HG02970 (cell line): Measurements from ENCODE around the gene SNF8.

Experiments
- ATAC-seq: cut with Tn5 transposase; IDR thresholded peaks from one replicate; pipeline ENCODE4 v1.9.1; 2021; ENCODE audit warnings: mild to moderate bottlenecking, moderate library complexity, moderate number of reproducible peaks; ENCODE audit not compliant: unreplicated experiment, low FRiP score

SNF8 gene

GRCh38 chr17:48930435-48930873 is 14.2 kb downstream of the SNF8 start:
- no peak for ATAC-seq

- no peak for ATAC-seq
Measured at GRCh38 chr17:48929812-48930165, 14.9 kb downstream of the SNF8 start.

GRCh38 chr17:48928876-48929811 is 15.5 kb downstream of the SNF8 start:
- no peak for ATAC-seq

DNA sequence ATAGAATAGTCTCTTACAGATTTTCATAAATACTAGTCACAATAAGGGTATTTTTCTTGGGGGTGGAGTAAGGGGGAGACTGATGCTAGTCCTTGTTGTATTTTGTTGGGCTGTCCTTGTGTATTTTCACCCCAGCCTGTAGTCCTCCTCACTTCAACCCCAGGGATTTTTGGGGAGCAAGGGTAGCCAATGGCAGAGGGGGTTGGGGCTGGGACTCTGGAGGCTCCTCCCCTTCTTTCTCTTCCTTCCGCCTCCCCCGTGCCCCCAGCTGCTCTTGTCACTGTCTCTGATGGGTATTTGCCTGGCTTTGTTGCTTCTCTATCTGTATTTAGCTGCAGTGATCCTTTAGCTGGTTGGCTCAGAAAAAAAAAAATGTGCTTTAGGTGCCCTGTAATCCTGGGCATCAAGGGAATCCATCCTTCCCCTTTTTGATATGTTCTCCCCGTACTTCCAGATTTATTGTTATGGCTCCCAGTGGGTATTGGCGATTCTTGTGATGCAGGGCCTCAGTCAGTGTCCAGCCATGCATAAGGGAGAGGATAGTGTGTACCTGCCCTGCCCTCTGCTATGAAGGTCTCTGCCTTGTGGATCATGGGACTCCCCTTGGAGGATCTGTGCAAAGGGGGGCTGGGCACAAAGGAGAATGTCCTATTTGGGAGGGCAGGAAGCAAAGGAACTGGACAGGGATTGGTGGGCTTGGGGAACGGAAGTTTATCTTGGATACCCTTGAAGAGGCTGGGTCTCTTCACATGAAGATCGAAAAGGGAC is 16.5 kb downstream of the SNF8 start:
- ATAC-seq, result no peak

DNA sequence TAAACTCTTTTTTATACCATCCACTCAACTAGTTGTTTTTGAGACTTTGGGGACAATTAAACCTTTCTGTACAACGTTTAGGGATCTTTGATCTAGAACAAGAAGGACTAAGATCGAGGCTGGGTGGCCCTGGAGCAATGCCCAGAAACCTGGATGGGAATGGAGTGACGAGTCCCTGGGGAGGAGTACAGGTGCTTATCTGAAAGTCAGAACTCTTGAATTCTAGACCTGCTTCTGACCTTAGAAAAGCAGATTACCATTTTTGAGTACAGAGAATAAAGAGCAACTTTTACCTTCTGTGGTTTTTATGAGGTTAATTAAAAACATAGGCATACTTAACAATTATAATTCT is 18.7 kb downstream of the SNF8 start:
- no peak for ATAC-seq

- ATAC-seq, result no peak
Measured at GRCh38 chr17:48925251-48925990, 19.2 kb downstream of the SNF8 start.

DNA sequence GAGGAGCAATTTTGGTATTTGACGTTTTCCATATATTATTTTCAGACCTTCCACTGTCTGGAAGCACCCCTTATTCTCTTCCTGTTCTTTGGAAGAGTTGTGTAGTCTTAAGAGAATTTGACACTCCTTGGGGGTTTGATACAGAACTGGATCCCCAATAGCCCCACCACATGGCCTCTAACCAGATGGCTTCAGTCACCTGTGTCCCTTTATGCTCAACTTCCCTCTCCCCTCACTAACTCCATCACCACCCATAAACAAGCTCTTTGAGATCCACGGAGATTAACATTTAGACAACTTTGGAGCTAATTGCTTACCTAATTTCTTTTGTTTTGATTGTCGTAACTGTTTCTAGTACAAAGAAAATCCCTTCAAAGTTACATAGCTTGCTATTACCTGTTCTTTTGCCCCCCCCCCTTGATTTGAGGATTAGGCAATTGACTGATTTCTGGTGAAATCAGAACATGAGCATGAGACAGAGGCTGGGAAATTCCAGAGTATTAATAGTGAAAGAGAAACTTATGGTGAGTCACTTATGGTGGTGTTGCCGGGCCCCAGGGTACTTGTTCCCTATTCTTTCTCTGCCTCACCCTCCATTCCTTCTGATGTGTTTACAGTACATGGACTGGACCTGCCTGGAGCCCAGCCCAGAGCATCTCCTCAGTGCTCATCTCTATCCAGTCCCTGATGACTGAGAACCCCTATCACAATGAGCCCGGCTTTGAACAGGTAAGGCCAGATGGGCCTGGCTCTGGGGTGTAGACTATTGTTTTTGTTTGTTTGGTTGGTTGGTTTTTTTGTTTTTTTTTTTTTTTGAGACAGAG is 29.0 kb downstream of the SNF8 start:
- ATAC-seq, result peak; percentile 78

- ATAC-seq, result no peak
Measured at GRCh38 chr17:48912476-48912875, 32.2 kb downstream of the SNF8 start.

DNA sequence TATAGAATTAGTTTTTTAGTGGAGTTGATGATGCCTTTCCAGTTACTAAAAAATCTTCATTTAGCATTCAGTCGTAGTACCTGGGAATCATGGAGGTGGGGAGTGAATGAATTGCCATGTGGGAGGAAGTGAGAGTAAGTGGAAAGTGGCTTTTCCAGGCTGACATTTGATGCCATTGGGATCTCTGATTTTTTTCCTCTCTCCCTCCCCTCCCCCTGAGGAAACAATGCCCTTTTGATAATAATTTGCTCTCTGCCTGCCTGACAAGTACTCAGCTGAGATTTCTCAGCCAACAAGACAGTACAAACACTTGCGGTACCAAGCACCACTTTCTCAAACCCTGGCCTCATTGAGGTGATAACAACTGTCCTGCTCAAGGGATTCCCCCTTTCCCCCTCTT is 34.3 kb downstream of the SNF8 start:
- ATAC-seq, result no peak

- ATAC-seq, result no peak
Measured at GRCh38 chr17:48909783-48910182, 34.9 kb downstream of the SNF8 start.

DNA sequence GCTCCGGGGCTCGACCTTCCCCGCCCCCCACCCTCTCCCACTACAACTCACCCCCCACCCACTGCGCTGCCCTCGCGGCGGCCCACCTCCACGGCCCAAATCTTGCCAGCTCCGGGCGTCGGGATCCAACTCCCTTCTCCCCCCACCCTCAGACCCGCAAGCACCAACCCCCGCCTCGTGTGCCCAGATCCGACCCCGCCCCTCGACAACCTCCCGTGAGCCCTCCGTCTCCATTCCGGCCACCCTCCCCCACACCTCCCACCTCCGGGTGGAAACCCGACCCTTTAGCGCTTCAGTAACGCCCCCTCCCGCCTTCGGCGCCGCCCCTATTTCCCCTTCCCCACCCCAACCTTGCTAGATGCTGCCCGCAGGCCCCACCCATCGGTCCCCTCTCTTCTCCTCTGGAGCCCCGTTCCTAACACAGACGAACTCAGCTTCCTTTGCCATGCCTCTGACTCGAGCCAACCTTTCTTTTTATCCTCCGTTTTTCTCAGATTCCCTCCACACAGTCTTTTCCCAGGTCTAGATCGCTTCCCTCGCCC is 35.7 kb downstream of the SNF8 start:
- peak; percentile 35 for ATAC-seq

DNA sequence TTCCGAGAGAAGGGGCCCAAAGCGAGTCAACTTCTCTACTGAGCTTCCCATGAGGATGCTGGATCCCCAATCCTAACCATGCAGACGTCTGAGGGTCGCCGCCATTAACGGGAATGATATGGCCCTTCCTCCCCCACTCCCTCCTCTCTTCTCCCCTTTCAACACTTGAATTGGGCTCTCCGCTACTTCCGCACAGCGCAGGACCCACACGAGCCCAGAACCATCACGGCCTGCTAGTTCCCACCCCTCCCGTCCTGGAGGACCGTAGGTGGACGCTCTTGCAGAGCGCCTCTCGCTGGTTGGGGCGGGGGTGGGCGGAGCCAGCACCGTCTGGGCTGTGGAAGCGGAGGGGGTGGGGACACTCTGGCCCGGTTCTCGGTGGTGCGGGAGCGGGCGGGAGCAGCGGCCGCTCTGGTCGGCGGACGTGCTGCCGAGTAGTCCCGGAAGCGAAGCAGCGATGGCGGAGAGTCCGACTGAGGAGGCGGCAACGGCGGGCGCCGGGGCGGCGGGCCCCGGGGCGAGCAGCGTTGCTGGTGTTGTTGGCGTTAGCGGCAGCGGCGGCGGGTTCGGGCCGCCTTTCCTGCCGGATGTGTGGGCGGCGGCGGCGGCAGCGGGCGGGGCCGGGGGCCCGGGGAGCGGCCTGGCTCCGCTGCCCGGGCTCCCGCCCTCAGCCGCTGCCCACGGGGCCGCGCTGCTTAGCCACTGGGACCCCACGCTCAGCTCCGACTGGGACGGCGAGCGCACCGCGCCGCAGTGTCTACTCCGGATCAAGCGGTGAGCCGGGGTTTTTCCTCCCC is 36.4 kb downstream of the SNF8 start, which contains the start of gene UBE2Z:
Gene UBE2Z, plus strand, starts transcription at position 361 of the 797 bp plus-strand sequence. Its CDS starts 97 bp downstream, at position 458.
- peak; percentile 81 for ATAC-seq

DNA sequence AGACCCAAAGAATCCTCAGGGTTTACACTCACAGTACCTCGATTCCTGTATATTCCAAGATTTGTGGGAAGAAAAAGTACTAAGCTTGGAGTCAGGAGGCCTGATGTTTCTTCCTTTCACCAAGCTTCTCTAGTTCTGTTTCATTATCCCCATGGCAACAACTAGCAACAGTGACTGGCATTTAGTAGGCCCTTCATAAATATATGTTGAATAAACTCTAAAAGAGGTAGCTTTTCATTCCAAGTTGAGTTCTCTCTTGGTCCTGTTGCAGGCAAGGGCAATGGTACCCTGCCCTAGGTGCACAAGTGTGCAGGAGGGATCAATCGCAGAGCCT is 37.0 kb downstream of the SNF8 start:
- peak; percentile 5 for ATAC-seq

DNA sequence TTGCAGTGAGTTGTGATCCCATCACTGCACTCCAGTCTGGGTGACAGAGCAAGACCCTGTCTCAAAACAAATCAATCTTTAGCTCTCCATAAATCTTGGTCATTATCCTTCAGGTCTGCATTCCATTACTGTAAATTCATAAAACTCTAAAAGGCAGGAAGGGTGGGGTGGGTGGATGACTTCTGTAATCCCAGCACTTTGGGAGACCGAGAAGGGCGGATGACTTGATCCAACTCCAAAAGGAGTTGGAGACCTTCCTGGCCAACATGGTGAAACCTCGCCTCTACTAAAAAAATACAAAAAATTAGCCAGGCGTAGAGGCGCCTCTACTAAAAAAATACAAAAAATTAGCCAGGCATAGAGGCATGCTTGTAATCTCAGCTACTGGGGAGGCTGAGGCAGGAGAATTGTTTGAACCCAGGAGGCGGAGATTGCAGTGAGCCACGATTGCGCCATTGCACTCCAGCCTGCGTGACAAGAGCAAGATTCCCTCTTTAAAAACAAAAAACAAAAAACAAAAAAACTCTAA is 38.6 kb downstream of the SNF8 start:
- no peak for ATAC-seq

GRCh38 chr17:48904428-48904827 is 40.2 kb downstream of the SNF8 start:
- no peak for ATAC-seq

DNA sequence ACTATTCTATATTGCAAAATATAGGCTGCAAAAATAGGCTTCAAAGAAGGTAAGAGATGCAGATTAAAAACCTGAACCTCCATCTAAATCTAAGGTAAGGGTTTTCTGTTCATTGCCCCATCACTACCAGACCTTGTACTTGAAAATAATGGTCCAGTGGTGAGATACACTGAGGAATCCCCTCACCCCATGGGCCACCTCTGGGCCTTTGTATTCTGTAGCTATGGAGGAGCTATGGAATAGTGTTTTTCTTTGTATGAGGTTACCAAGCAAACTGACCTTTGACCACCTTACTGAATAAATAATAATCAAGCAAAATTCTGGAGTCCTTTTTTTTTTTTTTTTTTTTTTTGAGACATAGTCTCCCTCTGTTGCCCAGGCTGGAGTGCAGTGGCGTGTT is 41.2 kb downstream of the SNF8 start:
- ATAC-seq, result no peak

DNA sequence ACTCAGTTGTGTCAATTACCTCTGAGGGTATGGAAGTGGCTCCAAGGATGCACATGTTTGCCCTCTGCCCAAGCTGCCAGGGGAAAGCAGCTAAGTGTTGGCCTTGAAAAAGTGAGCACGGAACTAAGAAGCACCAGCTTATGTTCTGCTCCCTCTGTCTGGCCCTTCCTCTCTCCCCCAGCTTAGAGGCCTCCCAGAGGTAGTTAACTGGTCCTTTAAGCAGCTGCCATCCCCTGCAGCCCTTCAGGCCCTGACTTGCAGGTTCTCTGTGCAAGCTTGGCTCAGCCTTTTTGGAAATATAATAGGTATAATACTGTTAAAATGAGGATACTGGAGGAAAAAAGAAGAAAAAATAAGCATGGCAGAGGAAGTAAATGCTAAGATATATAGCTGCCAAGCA is 43.4 kb downstream of the SNF8 start:
- no peak for ATAC-seq

DNA sequence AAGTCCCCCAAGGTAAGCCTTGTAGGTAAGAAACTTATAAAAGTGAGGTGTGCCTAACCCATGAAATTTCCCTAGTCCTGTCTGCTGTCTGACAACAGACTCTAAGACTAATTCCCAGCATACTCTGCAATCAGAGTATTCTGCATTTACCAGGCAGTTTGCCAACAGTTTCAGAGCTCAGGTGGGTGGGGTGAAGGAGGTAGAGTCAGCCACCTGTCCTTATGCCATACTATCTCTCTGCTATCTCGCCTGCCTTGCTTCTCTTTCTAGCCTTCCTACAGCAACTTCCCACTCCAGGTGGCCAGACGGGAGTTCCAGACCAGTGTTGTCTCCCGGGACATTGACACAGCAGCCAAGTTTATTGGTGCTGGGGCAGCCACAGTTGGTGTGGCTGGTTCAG is 49.8 kb downstream of the SNF8 start:
- ATAC-seq, result no peak
